Skin epidermis (tissue), 12 donors: Measurements from ENCODE around the gene MOB2.
"Not testable (repeated sequence)": the region's sequence is repeated elsewhere in the genome, so short reads cannot be mapped to it uniquely, and the experiment has no call there.

ENCODE experiments used
- H3K27ac ChIP-seq, 21 experiments: fragments of 200-600 bp; sonication (generic) in 11 of 21; one replicate each; pipeline ENCODE4 v1.5.0; 2020; ENCODE audit warnings: mild to moderate bottlenecking in 3 of 21, inconsistent platforms in 2 of 21, moderate library complexity in 2 of 21
- H3K4me3 ChIP-seq, 7 experiments: fragments of 200-600 bp; sonication (generic) in 2 of 7; one replicate each; pipeline ENCODE4 v1.5.0; 2020; ENCODE audit warnings: inconsistent platforms in 2 of 7, mild to moderate bottlenecking in 2 of 7, moderate library complexity in 1 of 7

Gene MOB2

DNA sequence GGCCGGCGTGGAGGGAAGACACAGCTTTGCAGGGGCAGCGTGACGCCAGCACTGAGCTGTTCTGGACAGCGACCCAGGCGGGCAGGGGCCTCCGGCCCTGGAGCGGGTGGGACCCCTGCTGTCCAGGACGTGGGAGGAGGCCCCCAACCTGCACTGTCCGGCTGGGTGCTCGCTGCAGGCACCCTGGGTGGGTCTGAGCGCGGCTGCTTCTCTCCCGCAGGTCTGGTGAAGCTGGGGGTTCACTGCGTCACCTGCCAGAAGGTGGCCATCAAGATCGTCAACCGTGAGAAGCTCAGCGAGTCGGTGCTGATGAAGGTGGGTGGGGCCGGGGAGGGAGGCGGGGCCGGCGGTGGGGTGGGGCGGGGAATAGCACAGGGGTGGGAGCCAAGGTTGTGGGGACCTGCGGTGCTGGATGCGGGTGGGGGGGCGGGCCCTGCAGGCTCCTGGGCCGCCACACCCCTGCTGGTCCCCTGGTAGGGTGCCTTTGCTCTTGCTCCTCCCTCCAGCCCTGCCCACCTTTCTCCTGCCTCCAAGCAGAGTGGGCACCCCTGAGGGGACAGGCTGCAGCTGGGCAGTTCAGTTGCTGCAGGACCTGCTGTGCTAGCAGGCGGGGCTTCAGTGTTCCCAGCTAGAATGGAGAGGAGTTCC is 50.6 kb downstream of the MOB2 start:
- Histone ChIP-seq H3K4me3 (no peak overlapping the region), H3K27ac (no peak overlapping the region)

DNA sequence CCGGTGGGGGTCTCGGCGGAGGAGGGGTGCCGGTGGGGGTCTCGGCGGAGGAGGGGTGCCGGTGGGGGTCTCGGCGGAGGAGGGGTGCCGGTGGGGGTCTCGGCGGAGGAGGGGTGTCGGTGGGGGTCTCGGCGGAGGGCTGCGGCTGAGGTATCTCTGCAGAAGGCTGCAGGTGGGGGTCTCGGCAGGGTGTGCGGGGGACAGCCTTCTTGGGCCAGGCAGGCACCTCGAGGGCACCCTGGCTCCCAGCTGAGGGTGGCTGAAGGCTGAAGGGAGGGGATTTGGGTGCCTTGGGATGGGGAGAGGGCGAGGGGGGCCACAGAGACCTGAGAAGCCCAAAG is 51.1 kb downstream of the MOB2 start:
- not testable (repeated sequence) for H3K4me3 ChIP-seq

DNA sequence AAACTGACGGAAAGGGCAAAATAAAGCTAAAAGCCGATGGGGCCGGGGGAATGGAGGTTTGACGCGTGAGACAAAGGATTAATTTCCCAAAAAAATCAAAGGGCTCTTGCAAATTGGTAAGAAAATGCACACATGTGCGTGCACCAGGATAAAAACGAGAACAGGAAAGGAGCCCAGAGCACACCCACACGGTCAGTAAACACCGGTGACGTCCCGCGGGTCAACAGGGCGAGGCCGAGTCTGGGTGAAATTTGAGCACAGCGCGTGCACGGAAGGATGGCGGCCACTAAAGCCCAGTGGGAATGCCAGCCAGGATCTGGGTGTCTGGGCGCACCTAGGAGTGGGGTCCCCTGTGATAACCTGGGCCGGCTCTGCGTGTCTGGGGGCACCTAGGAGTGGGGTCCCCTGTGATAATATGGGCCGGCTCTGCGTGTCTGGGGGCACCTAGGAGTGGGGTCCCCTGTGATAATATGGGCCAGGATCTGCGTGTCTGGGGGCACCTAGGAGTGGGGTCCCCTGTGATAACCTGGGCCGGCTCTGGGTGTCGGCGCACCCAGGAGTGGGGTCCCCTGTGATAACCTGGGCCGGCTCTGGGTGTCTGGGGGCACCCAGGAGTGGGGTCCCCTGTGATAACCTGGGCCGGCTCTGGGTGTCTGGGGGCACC is 52.5 kb downstream of the MOB2 start:
- Histone ChIP-seq H3K4me3 (no peak overlapping the region), H3K27ac (no peak overlapping the region)

More for the DNA sequence above, 51.1 kb downstream of the MOB2 start:
- not testable (repeated sequence) for H3K27ac ChIP-seq

DNA sequence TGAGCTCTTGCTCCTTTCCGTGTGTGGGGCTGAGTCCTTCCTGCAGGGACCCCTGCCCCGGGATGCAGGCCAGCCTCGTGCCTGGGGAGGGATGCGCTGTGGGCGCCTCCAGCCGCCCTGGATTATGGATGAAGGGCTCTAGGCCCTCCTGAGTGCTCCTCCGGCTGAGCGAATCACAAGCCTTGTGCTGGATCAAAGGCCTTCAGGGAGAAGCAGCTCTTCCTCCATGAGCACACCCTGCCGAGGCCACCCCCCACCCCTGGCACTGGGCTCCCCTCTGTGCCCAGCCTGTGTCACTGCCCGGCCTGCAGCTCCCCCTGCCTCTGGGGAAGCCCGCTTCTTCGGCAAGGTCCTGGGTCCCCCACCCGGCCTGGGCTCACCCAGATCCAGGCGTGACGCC is 53.0 kb downstream of the MOB2 start:
- Histone ChIP-seq H3K27ac (no peak overlapping the region), H3K4me3 (no peak overlapping the region)

DNA sequence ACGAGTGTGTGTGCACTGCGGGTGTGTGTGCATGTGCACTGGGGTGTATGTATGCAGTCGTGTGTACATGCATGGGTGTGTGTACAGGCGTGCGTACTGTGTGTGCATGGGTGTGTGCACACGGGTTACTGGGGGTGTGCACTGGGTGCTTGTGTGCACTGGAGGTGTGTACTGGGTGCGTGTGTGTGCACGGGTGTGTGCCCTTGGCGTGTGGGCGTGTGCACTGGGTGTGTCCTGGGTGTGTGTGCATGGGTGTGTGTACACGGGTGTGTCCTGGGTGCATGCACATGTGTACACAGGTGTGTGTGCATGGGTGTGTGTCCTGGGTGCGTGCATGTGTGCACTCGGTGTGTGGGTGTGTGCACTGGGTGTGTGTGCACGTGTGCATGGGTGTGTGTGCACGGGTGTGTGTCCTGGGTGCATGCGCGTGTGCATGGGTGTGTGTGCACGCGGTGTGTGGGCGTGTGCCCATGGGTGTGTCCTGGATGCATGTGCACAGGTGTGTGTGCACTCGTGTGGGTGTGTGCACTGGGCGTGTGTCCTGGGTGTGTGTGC is 57.7 kb downstream of the MOB2 start:
- Histone ChIP-seq H3K27ac (no peak overlapping the region), H3K4me3 (no peak overlapping the region)

DNA sequence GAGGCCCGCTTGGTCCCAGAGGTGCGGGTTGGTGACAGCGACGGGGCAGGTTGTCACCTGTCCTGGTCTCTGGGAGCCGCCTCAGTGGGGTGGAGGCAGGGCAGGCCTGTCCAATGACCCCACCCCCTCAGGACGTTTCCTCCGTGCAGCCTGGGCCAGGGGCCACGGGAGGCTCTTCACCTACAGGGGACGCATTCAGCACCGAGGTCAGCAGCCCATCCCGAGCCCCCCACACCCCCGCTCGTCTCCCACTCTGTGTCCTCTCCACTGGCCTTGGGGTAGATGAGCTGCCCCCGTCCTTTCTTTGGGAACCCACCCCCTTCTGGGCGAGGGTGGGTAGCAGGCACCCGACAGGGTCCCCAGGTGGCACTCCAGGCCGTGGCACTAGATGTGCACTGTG is 61.1 kb downstream of the MOB2 start:
- no peak overlapping the region for H3K27ac ChIP-seq
- H3K4me3 ChIP-seq: no peak overlapping the region

DNA sequence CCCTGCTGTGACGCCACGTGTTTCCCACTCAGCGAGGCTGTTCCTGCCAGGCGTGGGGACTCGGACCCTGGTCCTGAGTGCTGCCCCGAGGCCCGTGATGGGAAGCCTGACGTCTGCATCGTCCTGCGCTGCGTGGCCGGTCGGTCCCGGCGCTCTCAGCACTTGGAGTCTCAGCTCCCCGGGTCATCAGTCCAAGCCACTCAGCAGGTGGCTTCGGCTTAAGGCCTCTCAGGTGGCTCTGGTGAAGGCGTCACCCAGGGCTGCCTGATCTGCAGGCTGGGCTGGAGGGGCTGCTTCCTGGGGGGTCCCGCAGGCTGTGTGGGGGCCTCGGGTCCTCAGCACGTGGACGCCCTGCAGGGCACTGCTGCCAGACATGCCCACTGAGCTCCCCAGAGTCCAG is 61.6 kb downstream of the MOB2 start:
- H3K27ac ChIP-seq: no peak overlapping the region
- no peak overlapping the region for H3K4me3 ChIP-seq

DNA sequence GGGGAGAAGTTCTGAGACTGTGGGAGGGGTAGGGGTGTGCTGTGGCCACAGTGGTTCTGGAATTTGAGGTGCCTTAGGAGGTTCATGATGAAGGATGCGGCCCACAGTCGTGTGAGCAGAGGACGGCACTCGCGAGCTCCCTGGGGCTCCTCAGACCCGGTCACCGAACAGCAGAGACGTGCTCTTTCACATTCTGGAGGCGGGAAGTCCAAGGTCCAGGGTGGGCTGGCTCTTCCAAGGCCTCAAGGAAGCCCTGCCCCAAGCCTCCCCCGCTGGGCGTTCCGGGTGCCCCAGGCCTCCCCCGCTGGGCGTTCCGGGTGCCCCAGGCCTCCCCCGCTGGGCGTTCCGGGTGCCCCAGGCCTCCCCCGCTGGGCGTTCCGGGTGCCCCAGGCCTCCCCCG is 63.2 kb downstream of the MOB2 start:
- not testable (repeated sequence) for H3K27ac ChIP-seq, H3K4me3 ChIP-seq

DNA sequence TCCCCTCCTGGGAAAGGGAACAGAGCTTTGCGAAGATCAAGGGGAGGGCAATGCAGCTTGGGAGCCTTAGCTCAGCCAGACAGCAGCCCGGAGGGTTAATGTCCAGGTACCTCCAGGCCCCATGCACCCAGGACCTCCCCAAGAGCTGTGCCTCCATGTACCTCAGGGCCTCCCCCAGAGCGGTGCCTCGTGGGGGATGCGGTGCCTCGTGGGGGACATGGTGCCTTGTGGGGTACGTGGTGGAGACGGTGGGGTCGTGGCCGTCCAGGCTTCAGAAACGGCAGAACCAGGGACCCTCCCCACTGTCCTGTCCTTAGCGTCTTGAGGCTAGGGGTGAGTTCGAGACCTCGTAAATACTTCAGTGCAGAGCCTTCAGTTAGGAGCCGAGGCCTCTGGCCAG is 63.6 kb downstream of the MOB2 start:
- H3K27ac ChIP-seq: no peak overlapping the region

DNA sequence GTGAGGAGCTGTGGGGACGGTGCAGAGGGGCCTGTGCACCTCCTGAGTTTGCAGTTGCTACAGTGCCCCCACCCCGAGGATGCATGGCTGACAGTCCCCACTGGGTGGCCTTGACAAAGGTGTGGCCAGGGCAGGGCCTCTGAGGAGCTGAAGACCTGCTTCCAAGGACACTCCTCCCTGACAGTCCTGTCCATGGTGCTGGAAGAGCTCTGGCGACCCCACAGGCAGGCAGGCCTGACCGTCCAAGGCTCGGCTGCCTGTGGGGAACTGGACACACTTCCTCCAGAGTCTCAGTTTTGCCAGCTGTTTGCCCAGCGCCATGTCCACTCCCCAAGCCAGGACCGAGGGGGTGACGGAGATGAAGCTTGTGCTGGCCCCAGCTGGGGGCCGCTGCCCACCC is 64.1 kb downstream of the MOB2 start:
- no peak overlapping the region for H3K4me3 ChIP-seq
- H3K27ac ChIP-seq: no peak overlapping the region

More for the DNA sequence above, 63.6 kb downstream of the MOB2 start:
- H3K4me3 ChIP-seq: no peak overlapping the region

DNA sequence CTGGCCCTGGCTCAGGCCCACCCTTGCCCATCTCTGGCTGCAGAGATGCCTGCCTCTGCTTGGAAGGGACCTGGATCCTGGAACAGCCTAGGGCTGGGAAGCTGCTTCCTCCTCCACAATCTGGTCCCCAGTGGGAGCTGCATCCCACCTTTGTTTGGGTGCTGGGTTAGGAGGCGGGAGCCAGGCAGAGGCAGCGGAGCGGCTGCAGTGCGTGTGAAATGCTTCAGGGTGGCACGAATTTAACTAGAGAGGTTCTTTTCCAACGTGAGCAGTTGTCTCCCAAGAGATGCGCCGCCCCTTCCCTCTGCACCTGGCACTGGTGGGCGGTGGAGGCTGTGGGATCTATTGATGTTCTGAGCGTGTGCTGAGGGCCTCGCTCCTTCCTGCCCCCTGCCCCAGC is 65.3 kb downstream of the MOB2 start:
- Histone ChIP-seq H3K4me3 (no peak overlapping the region), H3K27ac (no peak overlapping the region)

DNA sequence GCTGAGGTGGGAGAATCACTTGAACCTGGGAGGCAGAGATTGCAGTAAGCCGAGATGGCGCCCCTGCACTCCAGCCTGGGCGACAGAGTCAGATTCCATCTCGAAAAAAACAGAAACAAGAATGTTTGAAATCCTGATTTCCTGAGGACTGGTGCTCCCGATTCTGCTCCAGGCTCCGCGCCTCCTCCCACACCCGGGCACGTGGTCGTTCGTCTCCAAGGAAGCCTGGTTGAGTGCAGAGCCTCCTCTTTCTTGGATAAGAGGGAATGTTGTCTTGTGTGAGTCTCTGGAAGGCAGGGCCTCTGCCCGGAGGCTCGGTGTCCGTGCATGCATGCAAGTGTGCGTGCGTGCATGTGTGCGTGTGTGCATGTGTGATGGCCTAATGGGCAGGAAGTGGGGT is 66.8 kb downstream of the MOB2 start:
- Histone ChIP-seq H3K4me3 (no peak overlapping the region), H3K27ac (no peak overlapping the region)
